Measurements from ENCODE around the gene PJA1. TPM values are rescaled to one million over a fixed set of nuclear protein-coding genes. Genes with fewer than 3 reads are reported as not detected.

PJA1 gene
- total RNA-seq, 6 experiments from 2014 or later = 3.9 to 10.4 (median 6.7) TPM

GRCh38 chrX:69185886-69186285 is 20.6 kb upstream of the PJA1 start:
- Histone ChIP-seq H3K27me3 (no peaks in the 10 kb centered on the region), H3K9me3 (no peaks in the 10 kb centered on the region), H3K27ac (no peak overlapping the region), H3K36me3 (no peaks in the 10 kb centered on the region), H3K4me3 (no peak overlapping the region), H3K4me1 (no peaks in the 10 kb centered on the region)
- ATAC-seq (no peak), DNase-seq (no peak)
- WGBS (ENCODE audit: insufficient coverage, low coverage, low lambda C conversion rate, missing lambda C conversion rate) = 60% methylated on average over 1 of the region's 2 CpGs
- TF ChIP-seq, protein P1, sequence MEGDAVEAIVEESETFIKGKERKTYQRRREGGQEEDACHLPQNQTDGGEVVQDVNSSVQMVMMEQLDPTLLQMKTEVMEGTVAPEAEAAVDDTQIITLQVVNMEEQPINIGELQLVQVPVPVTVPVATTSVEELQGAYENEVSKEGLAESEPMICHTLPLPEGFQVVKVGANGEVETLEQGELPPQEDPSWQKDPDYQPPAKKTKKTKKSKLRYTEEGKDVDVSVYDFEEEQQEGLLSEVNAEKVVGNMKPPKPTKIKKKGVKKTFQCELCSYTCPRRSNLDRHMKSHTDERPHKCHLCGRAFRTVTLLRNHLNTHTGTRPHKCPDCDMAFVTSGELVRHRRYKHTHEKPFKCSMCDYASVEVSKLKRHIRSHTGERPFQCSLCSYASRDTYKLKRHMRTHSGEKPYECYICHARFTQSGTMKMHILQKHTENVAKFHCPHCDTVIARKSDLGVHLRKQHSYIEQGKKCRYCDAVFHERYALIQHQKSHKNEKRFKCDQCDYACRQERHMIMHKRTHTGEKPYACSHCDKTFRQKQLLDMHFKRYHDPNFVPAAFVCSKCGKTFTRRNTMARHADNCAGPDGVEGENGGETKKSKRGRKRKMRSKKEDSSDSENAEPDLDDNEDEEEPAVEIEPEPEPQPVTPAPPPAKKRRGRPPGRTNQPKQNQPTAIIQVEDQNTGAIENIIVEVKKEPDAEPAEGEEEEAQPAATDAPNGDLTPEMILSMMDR (IDR thresholded peaks at IDR 0.05) = no peak
- TF ChIP-seq POLR2A (IDR thresholded peaks at IDR 0.05) = no peak
- intact Hi-C loops (cut with DNase I) = no loop called here

DNA sequence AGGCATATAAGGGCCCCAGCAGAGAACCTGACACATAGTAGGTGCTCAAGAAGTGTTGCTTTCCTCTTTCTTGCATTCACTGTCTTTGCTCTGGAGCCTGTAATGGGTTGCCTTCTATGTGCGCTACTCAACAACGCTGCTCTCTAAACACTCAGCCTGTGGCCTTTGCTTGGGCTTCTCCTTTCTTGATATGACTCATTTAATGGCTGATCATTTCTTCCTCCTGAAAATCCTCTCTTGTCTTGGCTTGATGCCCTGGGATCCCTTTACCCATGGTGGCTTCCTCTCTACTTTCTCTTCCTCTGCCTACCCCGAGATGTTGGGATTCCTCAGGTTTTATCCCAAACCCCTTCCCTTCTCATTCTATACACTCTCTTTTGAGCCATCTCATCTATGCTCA is 19.9 kb upstream of the PJA1 start:
- DNase-seq = no peak
- H3K27ac ChIP-seq = no peak overlapping the region
- no peaks in the 10 kb centered on the region for H3K4me1 ChIP-seq
- H3K36me3 ChIP-seq = no peaks in the 10 kb centered on the region
- no peaks in the 10 kb centered on the region for H3K27me3 ChIP-seq
- intact Hi-C loops (cut with DNase I) = no loop called here
- H3K9me3 ChIP-seq = no peaks in the 10 kb centered on the region
- ATAC-seq = no peak
- TF ChIP-seq, protein P1 (IDR thresholded peaks at IDR 0.05) = no peak
- TF ChIP-seq POLR2A (IDR thresholded peaks at IDR 0.05) = no peak
- WGBS (ENCODE audit: insufficient coverage, low coverage, low lambda C conversion rate, missing lambda C conversion rate) = 92% methylated on average over 3 of the region's 3 CpGs
- no peak overlapping the region for H3K4me3 ChIP-seq

DNA sequence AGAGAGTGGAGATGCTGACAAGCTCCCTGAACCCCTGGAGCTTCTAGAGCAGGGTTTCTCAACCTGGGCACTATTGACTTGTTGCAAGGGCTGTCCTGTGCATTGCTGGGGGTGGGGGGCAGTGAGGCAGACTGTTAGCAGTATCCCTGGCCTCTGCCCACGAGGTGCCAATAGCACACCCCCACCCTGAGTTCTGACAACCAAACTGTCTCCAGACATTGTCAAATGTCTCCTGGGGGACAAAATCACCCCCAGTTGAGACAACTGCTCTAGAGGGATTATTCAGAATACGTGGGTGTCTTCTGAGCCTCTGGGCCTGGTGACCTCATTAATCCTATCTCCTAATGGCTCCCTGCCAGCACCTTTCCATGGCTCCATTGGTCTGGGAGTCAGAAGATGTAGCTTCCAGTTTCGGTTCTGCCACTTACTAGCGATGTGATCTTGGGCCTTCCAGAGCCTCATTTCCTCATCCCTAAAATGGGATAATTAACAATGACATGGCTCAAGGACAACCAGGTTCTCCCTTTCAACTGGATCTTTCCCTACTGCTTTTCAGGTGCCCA is 17.6 kb upstream of the PJA1 start:
- DNase-seq (no peak), ATAC-seq (no peak)
- Histone ChIP-seq H3K9me3 (no peaks in the 10 kb centered on the region), H3K4me3 (no peak overlapping the region), H3K4me1 (no peaks in the 10 kb centered on the region), H3K27me3 (no peaks in the 10 kb centered on the region), H3K36me3 (no peaks in the 10 kb centered on the region), H3K27ac (no peak overlapping the region)
- intact Hi-C loops (cut with DNase I) = no loop called here
- TF ChIP-seq, protein P1 (IDR thresholded peaks at IDR 0.05) = no peak
- no peak for TF ChIP-seq POLR2A (IDR thresholded peaks at IDR 0.05)
- 52% methylated on average over 3 of the region's 4 CpGs for WGBS (ENCODE audit: insufficient coverage, low coverage, low lambda C conversion rate, missing lambda C conversion rate)

- no peaks in the 10 kb centered on the region for H3K36me3 ChIP-seq
- no peak overlapping the region for H3K4me3 ChIP-seq
- H3K4me1 ChIP-seq = no peaks in the 10 kb centered on the region
- H3K9me3 ChIP-seq = no peaks in the 10 kb centered on the region
- 33% methylated on average over 9 of the region's 12 CpGs for WGBS (ENCODE audit: insufficient coverage, low coverage, low lambda C conversion rate, missing lambda C conversion rate)
- intact Hi-C loops (cut with DNase I) = no loop called here
- no peaks in the 10 kb centered on the region for H3K27me3 ChIP-seq
- no peak for ATAC-seq
- H3K27ac ChIP-seq = no peak overlapping the region
- TF ChIP-seq, protein P1 (IDR thresholded peaks at IDR 0.05) = no peak
- TF ChIP-seq POLR2A (IDR thresholded peaks at IDR 0.05) = no peak
- no peak for DNase-seq
Measured at GRCh38 chrX:69179380-69179911, 14.2 kb upstream of the PJA1 start.

Data from right lobe of liver (tissue), 6 donors.